Non-pigmented ciliary epithelial cell (primary cell): Measurements from ENCODE around the gene ANGEL1.
A peak's percentile ranks its signal among the peaks of the same experiment; 100 is the strongest.

Experiments
- DNase-seq: peaks from one replicate; pipeline ENCODE4 v3.0.0-alpha.2; 2010; ENCODE audit warnings: low read depth

Gene ANGEL1, protein sequence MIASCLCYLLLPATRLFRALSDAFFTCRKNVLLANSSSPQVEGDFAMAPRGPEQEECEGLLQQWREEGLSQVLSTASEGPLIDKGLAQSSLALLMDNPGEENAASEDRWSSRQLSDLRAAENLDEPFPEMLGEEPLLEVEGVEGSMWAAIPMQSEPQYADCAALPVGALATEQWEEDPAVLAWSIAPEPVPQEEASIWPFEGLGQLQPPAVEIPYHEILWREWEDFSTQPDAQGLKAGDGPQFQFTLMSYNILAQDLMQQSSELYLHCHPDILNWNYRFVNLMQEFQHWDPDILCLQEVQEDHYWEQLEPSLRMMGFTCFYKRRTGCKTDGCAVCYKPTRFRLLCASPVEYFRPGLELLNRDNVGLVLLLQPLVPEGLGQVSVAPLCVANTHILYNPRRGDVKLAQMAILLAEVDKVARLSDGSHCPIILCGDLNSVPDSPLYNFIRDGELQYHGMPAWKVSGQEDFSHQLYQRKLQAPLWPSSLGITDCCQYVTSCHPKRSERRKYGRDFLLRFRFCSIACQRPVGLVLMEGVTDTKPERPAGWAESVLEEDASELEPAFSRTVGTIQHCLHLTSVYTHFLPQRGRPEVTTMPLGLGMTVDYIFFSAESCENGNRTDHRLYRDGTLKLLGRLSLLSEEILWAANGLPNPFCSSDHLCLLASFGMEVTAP

GRCh38 chr14:76812422-76813383 is at the start of gene ANGEL1:
TSS of gene ANGEL1 (minus strand) at chr14:76812882. CDS start at chr14:76812827, 55 bp downstream.
- DNase-seq = peak; percentile 50

GRCh38 chr14:76861574-76862255 is 49.0 kb upstream of the ANGEL1 start:
- no peak for DNase-seq

- DNase-seq = no peak
Observed at GRCh38 chr14:76856769-76857168, 44.1 kb upstream of the ANGEL1 start.

DNA sequence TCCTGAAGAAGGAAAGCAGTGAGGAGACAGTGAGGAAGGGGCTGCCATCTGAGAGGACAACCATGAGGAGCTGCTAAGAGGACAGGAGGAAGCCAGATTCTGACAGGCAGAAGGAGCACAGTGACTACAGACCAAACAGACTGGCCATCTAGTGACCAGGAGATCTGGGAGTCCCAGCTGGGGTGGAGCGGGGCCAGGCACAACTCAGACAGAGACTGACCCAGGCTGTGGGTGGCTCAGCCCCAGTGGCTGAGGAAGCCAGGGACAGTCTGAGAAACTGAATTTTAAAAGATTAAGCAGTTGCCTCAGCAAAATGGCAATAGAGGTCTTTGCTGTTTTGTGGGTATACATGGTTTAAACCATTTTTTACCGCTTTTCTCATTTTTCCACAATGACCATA is 42.4 kb upstream of the ANGEL1 start:
- no peak for DNase-seq

- no peak for DNase-seq
Observed at GRCh38 chr14:76848879-76849278, 36.2 kb upstream of the ANGEL1 start.

DNA sequence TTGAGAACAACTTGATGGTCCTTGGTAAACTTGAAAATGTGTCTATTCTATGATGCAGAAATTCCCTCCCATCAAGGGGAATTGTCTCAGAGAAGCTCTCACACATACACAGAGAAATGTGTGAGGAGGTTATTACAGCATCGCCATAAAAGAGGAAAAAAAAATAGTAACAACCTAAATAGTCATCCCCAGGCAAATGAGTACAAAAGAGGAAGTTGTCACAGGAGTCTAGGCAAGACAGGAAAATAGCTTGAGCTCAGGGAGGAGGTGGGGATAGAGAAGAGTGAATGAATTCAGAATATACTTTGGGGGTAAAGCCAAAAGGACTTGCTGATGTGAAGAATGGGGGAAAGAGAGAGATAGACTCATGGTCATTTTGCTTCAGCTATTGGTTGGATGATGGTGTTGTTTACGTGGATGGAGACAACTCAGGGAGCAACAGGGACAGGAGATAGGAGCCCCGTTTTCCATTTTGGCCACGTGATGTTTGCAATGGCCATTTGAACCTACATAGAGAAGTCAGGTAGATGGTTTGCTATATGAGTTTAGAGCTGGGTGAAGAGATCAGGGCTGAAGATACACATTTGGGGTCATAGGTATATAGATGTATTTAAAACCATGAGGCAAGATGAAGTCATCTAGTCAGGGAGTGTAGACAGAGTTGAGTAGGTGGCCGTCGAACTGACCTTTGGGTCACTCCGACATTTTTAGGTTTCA is 33.8 kb upstream of the ANGEL1 start:
- DNase-seq = no peak

GRCh38 chr14:76844223-76844622 is 31.5 kb upstream of the ANGEL1 start:
- DNase-seq = no peak

DNA sequence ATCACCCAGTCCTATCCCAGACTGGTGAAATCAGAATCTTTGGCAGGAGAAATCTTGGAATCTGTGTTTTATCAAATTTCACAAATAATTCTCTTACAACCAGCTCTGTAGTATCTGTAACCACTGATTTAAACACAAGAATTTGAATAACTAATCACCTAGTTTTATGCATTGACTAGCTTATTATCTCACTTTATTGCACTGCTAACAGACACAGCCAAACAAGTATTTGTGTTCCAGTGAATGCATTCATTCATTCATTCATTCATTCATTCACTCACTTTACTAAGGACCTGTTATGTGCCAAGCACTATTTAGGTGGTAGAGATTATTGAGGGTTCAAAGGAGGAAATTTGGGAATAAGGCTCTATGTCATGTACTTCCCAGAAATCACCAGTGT is 29.7 kb upstream of the ANGEL1 start:
- DNase-seq = no peak

DNA sequence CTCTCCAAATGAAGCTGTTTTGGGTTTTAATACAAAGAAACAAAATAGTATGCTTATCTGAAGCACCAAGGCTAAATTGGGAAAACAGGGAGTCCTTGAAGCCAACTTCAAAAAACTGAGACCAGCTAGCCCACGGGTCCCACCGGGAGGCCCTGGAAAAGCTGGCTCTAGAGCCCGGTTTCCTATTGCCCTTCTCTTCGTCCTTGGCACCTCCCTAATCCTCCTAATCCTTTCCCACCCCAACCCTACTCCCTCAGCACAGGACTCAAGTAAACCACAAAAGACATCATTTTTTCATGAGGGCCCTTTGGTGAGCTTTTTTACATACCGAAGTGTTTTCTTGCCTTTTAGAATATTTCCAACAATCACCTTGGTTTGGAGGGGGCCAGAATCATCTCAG is 24.8 kb upstream of the ANGEL1 start:
- no peak for DNase-seq

DNA sequence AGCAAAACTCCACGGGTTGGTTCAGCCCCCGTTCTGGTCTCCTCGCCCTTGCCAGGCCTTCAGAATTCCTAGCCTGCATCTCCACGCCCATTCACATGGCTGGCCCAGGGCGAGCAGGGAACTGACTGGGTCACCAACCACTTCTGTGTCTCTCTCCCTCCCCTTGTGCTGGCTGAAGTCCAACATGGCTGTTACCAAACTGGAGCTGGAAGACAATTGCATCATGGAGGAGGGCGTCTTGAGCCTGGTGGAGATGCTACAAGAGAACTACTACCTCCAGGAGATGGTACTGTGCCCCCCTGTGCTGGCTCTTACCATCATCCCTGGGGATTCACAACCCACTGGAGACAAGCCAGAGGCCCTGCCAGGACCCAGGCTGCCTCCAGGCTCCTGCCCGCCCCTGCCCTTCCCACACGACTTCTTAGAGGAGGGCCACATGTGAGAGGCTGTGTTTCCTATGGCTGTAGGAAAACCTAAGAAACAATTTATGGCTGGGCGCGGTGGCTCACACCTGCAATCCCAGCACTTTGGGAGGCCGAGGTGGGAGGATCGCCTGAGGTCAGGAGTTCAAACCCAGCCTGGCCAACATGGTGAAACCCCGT is 23.4 kb upstream of the ANGEL1 start:
- no peak for DNase-seq

- DNase-seq = no peak
Observed at GRCh38 chr14:76834241-76834661, 21.6 kb upstream of the ANGEL1 start.

DNA sequence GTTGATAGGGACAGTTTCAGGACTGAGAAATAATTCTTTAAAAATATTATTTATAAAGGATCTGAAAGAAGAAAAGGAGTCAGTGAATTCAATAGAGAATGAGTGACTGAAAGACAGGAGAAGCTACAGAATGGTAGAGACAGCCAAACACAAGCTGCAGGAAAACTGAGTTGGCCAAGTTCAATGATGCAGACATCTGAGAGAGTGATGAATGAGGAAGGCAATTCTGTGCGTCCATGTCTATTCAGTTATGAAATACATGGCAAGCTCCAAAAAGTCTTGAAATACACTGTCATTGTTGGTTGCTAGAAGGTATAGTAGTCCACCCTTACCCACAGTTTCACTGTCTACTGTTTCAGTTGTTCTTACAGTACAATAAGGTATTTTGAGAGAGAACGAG is 20.3 kb upstream of the ANGEL1 start:
- no peak for DNase-seq

DNA sequence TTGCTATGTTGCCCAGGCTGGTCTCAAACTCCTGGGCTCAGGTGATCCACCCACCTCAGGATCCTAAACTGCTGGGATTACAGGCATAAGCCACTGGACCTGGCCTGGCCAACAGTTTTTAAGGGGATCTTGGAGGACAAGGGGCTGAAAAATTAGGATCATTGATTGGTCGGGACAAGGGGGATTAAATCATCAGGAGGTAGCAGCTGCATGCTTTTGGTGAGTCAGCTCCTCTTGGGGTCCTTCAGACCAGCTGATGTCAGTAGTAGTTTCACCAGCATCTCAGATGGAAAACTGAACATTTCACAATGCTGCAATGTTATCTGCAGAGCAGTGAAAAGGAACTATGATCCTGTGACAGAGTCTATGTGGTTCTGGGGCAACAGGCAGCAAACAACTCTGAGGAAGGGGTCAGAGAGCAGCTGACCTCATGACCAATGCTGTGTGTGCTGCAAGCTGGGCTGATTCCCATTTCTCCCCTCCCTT is 19.9 kb upstream of the ANGEL1 start:
- DNase-seq = no peak

DNA sequence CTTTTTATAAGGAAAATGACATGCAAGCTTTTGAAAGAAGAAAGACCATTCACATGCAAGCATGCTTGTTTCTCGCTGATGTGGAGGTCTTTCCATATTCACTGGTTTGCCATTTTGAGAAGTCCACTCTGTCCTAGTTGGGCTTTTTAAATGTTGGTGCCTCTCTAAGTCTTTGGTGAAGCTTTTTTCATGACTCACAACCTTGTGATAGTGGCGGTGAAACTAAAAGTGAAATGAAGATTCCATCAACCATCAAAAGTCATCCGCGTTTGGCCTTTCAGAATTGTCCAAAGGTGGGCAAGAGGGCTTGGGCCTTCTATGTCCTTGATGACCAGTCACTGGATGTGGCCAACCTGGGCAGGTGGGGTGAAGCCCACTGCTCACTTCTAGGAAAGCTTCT is 17.9 kb upstream of the ANGEL1 start:
- no peak for DNase-seq

GRCh38 chr14:76829650-76830421 is 17.2 kb upstream of the ANGEL1 start:
- DNase-seq = no peak

DNA sequence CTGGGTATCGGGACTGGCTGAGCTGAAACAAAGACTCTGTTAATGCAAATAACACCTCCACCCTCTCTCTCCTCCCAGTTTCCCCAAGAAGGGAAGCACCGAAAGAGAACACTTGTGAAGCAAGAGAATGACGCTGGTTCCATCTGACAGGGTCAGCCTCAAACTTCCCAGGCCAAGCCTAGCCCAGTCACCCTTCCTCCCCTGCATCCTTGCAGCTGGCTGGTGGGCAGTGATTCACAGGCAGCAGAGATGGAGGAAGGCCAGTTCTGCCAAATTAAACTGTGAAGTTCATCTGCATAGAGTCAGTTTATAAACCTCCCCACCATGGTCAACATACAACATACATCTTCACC is 16.3 kb upstream of the ANGEL1 start:
- DNase-seq = no peak

GRCh38 chr14:76828339-76829012 is 15.8 kb upstream of the ANGEL1 start:
- DNase-seq = no peak

GRCh38 chr14:76827696-76828296 is 15.1 kb upstream of the ANGEL1 start:
- no peak for DNase-seq

DNA sequence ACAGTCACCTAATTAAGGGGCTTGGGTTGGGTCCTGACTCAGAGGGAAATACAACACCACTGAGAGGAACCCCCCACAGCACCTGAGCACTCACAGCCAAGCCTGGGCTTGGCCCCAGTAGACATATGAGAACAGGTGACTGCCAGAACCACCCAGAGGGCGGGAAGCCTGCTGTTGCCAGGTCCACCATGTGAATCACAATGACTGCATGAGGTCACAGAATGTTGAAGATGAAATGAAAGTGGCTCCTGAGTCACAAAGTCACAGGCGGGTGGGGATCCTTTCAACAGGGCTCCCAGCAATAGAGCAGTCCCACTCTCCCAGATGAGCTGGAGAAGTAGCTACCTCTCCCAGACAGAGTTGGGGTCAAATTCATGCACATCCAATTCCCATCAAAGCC is 13.4 kb upstream of the ANGEL1 start, which contains the start of gene LRRC74A:
Gene LRRC74A, plus strand, starts transcription at position 287 of the 400 bp plus-strand sequence. CDS start 290 bp downstream, outside the sequence.
- no peak for DNase-seq
